Gastrocnemius medialis (tissue), 4 donors: ENCODE measurements around the gene FAM83G.

ENCODE experiments used
- POLR2A ChIP-seq, 2 donors: fragments of 450-650 bp; IDR thresholded peaks; one replicate each; pipeline ENCODE4 v1.6.1; 2017; ENCODE audit warnings: antibody characterized with exemption in 2 of 2, mild to moderate bottlenecking in 2 of 2, moderate library complexity in 2 of 2
- TF ChIP-seq, protein P1 (sequence below), 5 experiments: fragments of 450-650 bp in 3 of 5; fragments of 200-600 bp in 2 of 5; sonication (generic) in 2 of 5; IDR thresholded peaks in 4 of 5; conservative IDR thresholded peaks in 1 of 5; 1 replicate in 4 of 5; 2 replicates in 1 of 5; pipeline ENCODE4 v1.5.1; 2016 to 2019; ENCODE audit warnings: antibody characterized with exemption in 5 of 5, mild to moderate bottlenecking in 3 of 5, moderate library complexity in 3 of 5

DNA sequence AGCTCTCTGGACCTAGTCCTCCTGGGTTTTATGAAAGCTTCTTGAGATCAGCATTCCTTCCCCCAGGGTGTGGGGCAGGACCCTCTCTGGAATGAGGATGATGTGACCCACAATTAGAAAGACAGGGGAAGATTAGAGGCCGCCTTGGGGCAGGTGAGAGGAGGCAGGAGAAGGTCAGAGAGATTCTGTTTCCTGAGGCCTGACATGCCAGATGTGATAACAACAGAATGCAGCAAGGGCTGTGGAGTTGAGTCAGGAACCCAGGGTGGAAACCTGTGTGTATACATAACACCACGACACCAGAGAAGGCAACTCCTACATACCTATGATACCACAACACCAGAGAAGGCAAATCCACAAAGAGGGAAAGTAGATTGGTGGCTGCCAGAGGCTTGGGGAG is 58.0 kb downstream of the FAM83G start:
- TF ChIP-seq POLR2A (IDR thresholded peaks at IDR 0.05), result no peak
- TF ChIP-seq, protein P1, sequence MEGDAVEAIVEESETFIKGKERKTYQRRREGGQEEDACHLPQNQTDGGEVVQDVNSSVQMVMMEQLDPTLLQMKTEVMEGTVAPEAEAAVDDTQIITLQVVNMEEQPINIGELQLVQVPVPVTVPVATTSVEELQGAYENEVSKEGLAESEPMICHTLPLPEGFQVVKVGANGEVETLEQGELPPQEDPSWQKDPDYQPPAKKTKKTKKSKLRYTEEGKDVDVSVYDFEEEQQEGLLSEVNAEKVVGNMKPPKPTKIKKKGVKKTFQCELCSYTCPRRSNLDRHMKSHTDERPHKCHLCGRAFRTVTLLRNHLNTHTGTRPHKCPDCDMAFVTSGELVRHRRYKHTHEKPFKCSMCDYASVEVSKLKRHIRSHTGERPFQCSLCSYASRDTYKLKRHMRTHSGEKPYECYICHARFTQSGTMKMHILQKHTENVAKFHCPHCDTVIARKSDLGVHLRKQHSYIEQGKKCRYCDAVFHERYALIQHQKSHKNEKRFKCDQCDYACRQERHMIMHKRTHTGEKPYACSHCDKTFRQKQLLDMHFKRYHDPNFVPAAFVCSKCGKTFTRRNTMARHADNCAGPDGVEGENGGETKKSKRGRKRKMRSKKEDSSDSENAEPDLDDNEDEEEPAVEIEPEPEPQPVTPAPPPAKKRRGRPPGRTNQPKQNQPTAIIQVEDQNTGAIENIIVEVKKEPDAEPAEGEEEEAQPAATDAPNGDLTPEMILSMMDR (IDR thresholded peaks at IDR 0.05 in 4 of 5, conservative IDR thresholded peaks at IDR 0.05 in 1 of 5), result no peak
